Activated gamma-delta T cell (primary cell): Measurements from ENCODE around the gene POTEJ.
"Not testable (repeated sequence)": the region's sequence is repeated elsewhere in the genome, so short reads cannot be mapped to it uniquely, and the experiment has no call there.

Experiments used
- DNase-seq: peaks from one replicate; lab custom pipeline; 2025; lab: John Stamatoyannopoulos, UW
- total RNA-seq, 2 donors: gene quantifications; one replicate each; lab custom pipeline; 2026; lab: John Stamatoyannopoulos, UW

The POTEJ gene
- total RNA-seq, result 0 reads per million in 2 donors

- not testable (repeated sequence) for DNase-seq
These were observed at the start of gene POTEJ for GRCh38 chr2:130611140-130611539. TSS of gene POTEJ (plus strand) at chr2:130611440. CDS start at chr2:130611533, 93 bp downstream.

- DNase-seq, result not testable (repeated sequence)
These were observed 45.1 kb upstream of the POTEJ start for GRCh38 chr2:130566165-130566564.

GRCh38 chr2:130571929-130572328, 39.3 kb upstream of the POTEJ start:
- DNase-seq, result not testable (repeated sequence)

- DNase-seq, result not testable (repeated sequence)
These were observed 37.0 kb upstream of the POTEJ start for GRCh38 chr2:130574230-130574629.

GRCh38 chr2:130576209-130576784, 34.9 kb upstream of the POTEJ start:
- not testable (repeated sequence) for DNase-seq

GRCh38 chr2:130577559-130577958, 33.7 kb upstream of the POTEJ start:
- not testable (repeated sequence) for DNase-seq

- not testable (repeated sequence) for DNase-seq
These were observed 32.1 kb upstream of the POTEJ start for GRCh38 chr2:130579121-130579520.

GRCh38 chr2:130581491-130581890, 29.7 kb upstream of the POTEJ start:
- DNase-seq, result not testable (repeated sequence)

GRCh38 chr2:130582970-130583369, 28.3 kb upstream of the POTEJ start:
- not testable (repeated sequence) for DNase-seq

GRCh38 chr2:130583582-130583981, 27.7 kb upstream of the POTEJ start:
- not testable (repeated sequence) for DNase-seq

- DNase-seq, result not testable (repeated sequence)
These were observed 26.5 kb upstream of the POTEJ start for GRCh38 chr2:130584726-130585125.

- not testable (repeated sequence) for DNase-seq
These were observed 22.4 kb upstream of the POTEJ start for GRCh38 chr2:130588688-130589458.

- DNase-seq, result not testable (repeated sequence)
These were observed 20.9 kb upstream of the POTEJ start for GRCh38 chr2:130590170-130590841.

GRCh38 chr2:130590842-130591359, 20.3 kb upstream of the POTEJ start:
- not testable (repeated sequence) for DNase-seq

- not testable (repeated sequence) for DNase-seq
These were observed 18.3 kb upstream of the POTEJ start for GRCh38 chr2:130592791-130593414.

GRCh38 chr2:130594011-130594410, 17.2 kb upstream of the POTEJ start:
- not testable (repeated sequence) for DNase-seq

GRCh38 chr2:130596757-130597156, 14.5 kb upstream of the POTEJ start:
- DNase-seq, result not testable (repeated sequence)

- DNase-seq, result not testable (repeated sequence)
These were observed 13.2 kb upstream of the POTEJ start for GRCh38 chr2:130597994-130598393.

- not testable (repeated sequence) for DNase-seq
These were observed 12.8 kb upstream of the POTEJ start for GRCh38 chr2:130598463-130598862.

GRCh38 chr2:130599393-130599792, 11.8 kb upstream of the POTEJ start, which contains the start of gene CFC1:
TSS of gene CFC1 (minus strand) at chr2:130599575. CDS start at chr2:130599287, 288 bp downstream.
- DNase-seq, result not testable (repeated sequence)

- not testable (repeated sequence) for DNase-seq
These were observed 11.3 kb upstream of the POTEJ start for GRCh38 chr2:130599926-130600325.
